ENCODE measurements around the gene LONP1.

DNA sequence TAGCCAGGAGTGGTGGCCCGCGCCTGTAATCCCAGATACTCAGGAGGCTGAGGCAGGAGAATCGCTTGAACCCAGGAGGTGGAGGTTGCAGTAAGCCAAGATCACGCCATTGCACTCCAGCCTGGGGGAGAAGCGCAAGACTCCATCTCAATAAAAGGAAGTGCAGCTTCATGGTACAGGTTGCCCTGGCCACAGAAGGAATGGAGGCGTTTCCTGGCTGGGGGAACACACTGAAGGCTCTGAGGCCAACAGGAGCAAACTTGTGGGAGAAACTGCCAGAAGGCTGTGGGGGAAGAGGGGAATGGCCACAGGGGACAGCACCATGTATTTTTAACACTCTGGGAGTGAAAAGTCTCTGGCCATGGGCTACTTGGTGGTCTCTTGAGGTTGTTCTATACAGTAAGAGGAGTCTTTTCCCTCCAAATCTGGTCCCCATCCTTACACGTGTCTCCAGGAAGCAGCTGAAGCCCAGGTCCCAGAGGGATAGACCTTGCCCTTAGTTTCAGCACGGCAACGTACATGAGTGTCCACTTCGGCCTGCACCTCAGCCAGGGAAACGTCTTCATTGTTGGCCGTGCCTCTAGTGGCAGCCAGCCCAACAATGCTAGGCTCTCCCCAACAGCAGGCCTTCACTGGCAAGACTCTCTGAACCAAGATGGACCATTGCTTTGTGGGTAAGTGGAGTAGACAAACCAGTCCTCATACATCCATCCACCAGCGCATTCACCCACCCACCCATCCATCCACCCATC, 47.1 kb downstream of the LONP1 start:
- TF ChIP-seq, protein P1, sequence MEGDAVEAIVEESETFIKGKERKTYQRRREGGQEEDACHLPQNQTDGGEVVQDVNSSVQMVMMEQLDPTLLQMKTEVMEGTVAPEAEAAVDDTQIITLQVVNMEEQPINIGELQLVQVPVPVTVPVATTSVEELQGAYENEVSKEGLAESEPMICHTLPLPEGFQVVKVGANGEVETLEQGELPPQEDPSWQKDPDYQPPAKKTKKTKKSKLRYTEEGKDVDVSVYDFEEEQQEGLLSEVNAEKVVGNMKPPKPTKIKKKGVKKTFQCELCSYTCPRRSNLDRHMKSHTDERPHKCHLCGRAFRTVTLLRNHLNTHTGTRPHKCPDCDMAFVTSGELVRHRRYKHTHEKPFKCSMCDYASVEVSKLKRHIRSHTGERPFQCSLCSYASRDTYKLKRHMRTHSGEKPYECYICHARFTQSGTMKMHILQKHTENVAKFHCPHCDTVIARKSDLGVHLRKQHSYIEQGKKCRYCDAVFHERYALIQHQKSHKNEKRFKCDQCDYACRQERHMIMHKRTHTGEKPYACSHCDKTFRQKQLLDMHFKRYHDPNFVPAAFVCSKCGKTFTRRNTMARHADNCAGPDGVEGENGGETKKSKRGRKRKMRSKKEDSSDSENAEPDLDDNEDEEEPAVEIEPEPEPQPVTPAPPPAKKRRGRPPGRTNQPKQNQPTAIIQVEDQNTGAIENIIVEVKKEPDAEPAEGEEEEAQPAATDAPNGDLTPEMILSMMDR (IDR thresholded peaks at IDR 0.05), result no peak
- TF ChIP-seq POLR2A (IDR thresholded peaks at IDR 0.05), result no peak

All from Peyer's patch (tissue), 4 donors.